SIG-M5 treated with dmso at 0.1 percent for 504 hours (cell line): ENCODE results near the gene PCDHB13.
"Not testable (repeated sequence)": the region's sequence is repeated elsewhere in the genome, so short reads cannot be mapped to it uniquely, and the experiment has no call there.

Source experiments
- DNase-seq: peaks from one replicate; lab custom pipeline; 2025; ENCODE audit not compliant: unreplicated experiment; lab: John Stamatoyannopoulos, UW

PCDHB13 gene

GRCh38 chr5:141201126-141201525 lies 12.6 kb upstream of the PCDHB13 start:
- DNase-seq = not testable (repeated sequence)

GRCh38 chr5:141201646-141202045 lies 12.1 kb upstream of the PCDHB13 start:
- not testable (repeated sequence) for DNase-seq

GRCh38 chr5:141208478-141208877 lies 5.2 kb upstream of the PCDHB13 start, which contains the start of gene PCDHB12:
Gene PCDHB12, plus strand, starts transcription at chr5:141208719. Its CDS starts 189 bp downstream, at chr5:141208908.
- peak; percentile 1 for DNase-seq

DNA sequence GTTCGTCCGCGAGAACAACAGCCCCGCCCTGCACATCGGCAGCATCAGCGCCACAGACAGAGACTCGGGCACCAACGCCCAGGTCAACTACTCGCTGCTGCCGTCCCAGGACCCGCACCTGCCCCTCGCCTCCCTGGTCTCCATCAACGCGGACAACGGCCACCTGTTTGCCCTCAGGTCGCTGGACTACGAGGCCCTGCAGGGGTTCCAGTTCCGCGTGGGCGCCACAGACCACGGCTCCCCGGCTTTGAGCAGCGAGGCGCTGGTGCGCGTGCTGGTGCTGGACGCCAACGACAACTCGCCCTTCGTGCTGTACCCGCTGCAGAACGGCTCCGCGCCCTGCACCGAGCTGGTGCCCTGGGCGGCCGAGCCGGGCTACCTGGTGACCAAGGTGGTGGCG lies 3.4 kb upstream of the PCDHB13 start:
- DNase-seq = not testable (repeated sequence)

GRCh38 chr5:141210849-141211248 lies 2.9 kb upstream of the PCDHB13 start:
- not testable (repeated sequence) for DNase-seq

- not testable (repeated sequence) for DNase-seq
These were observed 864 bp downstream of the PCDHB13 start for GRCh38 chr5:141214583-141214982.

- not testable (repeated sequence) for DNase-seq
These were observed 1.8 kb downstream of the PCDHB13 start for GRCh38 chr5:141215504-141215903.

DNA sequence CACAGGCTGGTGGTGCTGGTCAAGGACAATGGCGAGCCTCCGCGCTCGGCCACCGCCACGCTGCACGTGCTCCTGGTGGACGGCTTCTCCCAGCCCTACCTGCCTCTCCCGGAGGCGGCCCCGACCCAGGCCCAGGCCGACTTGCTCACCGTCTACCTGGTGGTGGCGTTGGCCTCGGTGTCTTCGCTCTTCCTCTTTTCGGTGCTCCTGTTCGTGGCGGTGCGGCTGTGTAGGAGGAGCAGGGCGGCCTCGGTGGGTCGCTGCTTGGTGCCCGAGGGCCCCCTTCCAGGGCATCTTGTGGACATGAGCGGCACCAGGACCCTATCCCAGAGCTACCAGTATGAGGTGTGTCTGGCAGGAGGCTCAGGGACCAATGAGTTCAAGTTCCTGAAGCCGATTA lies 2.3 kb downstream of the PCDHB13 start:
- DNase-seq = not testable (repeated sequence)

GRCh38 chr5:141223112-141223783 lies 9.5 kb downstream of the PCDHB13 start, which contains the start of gene PCDHB14:
Gene PCDHB14, plus strand, starts transcription at chr5:141223343. Its CDS starts 163 bp downstream, at chr5:141223506.
- DNase-seq = peak; percentile 45

DNA sequence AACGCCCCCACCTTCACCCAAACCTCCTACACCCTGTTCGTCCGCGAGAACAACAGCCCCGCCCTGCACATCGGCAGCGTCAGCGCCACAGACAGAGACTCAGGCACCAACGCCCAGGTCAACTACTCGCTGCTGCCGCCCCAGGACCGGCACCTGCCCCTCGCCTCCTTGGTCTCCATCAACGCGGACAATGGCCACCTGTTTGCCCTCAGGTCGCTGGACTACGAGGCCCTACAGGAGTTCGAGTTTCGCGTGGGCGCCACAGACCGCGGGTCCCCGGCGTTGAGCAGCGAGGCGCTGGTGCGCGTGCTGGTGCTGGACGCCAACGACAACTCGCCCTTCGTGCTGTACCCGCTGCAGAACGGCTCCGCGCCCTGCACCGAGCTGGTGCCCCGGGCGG lies 11.1 kb downstream of the PCDHB13 start:
- DNase-seq = not testable (repeated sequence)

DNA sequence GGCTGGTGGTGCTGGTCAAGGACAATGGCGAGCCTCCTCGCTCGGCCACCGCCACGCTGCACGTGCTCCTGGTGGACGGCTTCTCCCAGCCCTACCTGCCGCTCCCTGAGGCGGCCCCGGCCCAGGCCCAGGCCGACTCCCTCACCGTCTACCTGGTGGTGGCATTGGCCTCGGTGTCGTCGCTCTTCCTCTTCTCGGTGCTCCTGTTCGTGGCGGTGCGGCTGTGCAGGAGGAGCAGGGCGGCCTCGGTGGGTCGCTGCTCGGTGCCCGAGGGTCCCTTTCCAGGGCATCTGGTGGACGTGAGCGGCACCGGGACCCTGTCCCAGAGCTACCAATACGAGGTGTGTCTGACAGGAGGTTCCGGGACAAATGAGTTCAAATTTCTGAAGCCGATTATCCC lies 11.7 kb downstream of the PCDHB13 start:
- not testable (repeated sequence) for DNase-seq

DNA sequence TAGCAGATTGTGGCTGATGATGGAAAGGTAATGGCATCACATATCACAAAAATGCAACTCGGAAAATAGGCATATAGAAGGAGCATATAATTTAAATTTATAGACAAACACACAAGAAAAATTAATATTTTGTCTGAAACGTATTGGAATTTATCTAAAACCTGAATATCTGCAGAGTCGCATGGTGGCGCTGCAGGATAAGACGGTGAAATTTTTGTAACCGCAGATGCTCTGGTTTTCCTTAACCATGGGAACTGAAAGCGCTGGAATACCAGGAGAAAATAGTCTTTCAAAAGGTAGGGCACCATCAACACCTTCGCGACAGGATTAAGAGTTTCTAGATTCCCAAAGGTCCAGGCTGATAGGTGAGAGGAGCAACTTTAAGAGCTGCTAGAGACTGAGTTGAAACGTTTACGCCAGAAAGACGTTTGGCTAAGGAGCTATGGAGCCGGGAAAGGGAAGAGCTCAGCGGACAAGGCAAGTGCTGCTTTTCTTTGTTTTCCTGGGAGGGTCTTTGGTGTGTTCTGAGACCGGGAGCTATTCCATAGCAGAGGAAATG lies 20.5 kb downstream of the PCDHB13 start:
- DNase-seq = no peak

DNA sequence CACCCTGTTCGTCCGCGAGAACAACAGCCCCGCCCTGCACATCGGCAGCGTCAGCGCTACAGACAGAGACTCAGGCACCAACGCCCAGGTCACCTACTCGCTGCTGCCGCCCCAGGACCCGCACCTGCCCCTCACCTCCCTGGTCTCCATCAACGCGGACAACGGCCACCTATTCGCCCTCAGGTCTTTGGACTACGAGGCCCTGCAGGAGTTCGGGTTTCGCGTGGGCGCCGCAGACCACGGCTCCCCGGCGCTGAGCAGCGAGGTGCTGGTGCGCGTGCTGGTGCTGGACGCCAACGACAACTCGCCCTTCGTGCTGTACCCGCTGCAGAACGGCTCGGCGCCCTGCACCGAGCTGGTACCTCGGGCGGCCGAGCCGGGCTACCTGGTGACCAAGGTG lies 22.2 kb downstream of the PCDHB13 start:
- not testable (repeated sequence) for DNase-seq

DNA sequence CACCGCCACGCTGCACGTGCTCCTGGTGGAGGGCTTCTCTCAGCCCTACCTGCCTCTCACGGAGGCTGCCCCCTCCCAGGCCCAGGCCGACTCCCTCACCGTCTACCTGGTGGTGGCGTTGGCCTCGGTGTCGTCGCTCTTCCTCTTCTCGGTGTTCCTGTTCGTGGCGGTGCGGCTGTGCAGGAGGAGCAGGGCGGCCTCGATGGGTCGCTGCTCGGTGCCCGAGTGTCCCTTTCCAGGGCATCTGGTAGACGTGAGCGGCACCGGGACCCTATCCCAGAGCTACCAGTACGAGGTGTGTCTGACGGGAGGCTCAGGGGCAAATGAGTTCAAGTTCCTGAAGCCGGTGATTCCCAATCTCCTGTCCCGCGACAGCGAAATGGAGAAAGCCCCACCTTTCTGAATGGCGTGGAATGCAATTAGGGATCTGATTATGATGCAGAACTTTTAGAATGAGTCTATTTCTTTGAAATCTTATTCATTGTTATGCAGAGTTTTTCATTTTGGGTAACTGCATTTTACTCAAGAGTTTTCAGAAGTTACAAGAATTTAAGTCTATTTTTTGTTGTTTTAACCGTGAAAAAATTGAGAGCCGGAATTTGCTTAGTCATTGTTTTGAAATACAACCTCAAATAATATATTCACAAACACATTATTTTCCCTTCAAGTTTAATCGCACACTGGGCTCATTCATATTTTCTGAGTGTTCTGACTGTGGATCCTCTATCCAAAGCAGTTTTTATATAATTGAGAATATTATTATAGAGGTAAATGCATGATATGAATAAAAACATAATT lies 23.0 kb downstream of the PCDHB13 start:
- no peak for DNase-seq

- DNase-seq = no peak
These were observed 27.8 kb downstream of the PCDHB13 start for GRCh38 chr5:141241496-141241895.

GRCh38 chr5:141245250-141245717 lies 31.6 kb downstream of the PCDHB13 start, which contains the start of gene PCDHB15:
Gene PCDHB15, plus strand, starts transcription at chr5:141245395. Its CDS starts 184 bp downstream, at chr5:141245579.
- DNase-seq = no peak

- DNase-seq = not testable (repeated sequence)
These were observed 33.3 kb downstream of the PCDHB13 start for GRCh38 chr5:141246971-141247370.

GRCh38 chr5:141247434-141247833 lies 33.7 kb downstream of the PCDHB13 start:
- not testable (repeated sequence) for DNase-seq

DNA sequence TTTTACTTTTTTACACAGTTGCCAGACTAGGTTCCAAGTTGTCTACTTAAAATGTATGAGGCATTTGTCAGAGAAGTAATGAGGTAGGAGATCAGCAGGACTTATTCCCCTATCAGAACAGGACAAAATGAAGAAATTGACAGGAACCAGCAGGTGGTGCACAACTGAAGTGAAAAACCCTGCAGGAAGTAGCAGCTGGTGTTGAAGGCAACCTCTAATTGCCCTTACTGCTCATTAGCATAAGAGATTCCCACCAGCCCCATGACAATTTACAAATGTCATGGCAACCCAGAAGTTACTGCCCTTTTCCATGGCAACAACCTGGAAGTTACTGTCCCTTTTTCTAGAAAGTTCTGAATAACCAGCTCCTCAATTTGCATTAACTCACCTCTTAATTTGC lies 36.9 kb downstream of the PCDHB13 start:
- DNase-seq = no peak

- DNase-seq = no peak
These were observed 44.7 kb downstream of the PCDHB13 start for GRCh38 chr5:141258464-141258863.

- DNase-seq = no peak
These were observed 45.2 kb downstream of the PCDHB13 start for GRCh38 chr5:141258948-141259347.
